ENCODE data around the gene LPO.

GRCh38 chr17:58285422-58285810 lies 47.0 kb downstream of the LPO start:
- TF ChIP-seq CTCF (IDR thresholded peaks at IDR 0.05) (no peak), POLR2A (IDR thresholded peaks at IDR 0.05) (no peak)

Measured in body of pancreas (tissue), 4 donors.